IPS DF 6.9 (cell line): ENCODE results near the gene ACSS2.
"Not testable (repeated sequence)": the region's sequence is repeated elsewhere in the genome, so short reads cannot be mapped to it uniquely, and the experiment has no call there.

Experiments
- DNase-seq: peaks from one replicate; pipeline ENCODE4 v3.0.0-alpha.2; 2013; ENCODE audit warnings: low read depth, low spot score
- H3K27ac ChIP-seq: one replicate; pipeline ENCODE4 v1.5.1; 2013; ENCODE audit warnings: low read length, control low read depth
- H3K27me3 ChIP-seq: 2 replicates; pipeline ENCODE4 v1.6.1; 2013; ENCODE audit warnings: mild to moderate bottlenecking, low read length; ENCODE audit not compliant: control insufficient read depth, insufficient read depth
- H3K36me3 ChIP-seq: 2 replicates; pipeline ENCODE4 v1.6.1; 2013; ENCODE audit warnings: low read length; ENCODE audit not compliant: control insufficient read depth, insufficient read depth
- H3K4me1 ChIP-seq: 2 replicates; pipeline ENCODE4 v1.6.1; 2013; ENCODE audit warnings: low read length; ENCODE audit not compliant: control insufficient read depth, insufficient read depth
- H3K4me3 ChIP-seq: 2 replicates; pipeline ENCODE4 v1.5.1; 2013; ENCODE audit warnings: mild to moderate bottlenecking, low read length
- H3K9me3 ChIP-seq: 2 replicates; pipeline ENCODE4 v1.6.1; 2013; ENCODE audit warnings: low read length, inconsistent platforms; ENCODE audit not compliant: control insufficient read depth, insufficient read depth
- WGBS: extraction: QIAGEN DNeasy Blood & Tissue Kit; methylation state at CpG from one replicate; pipeline ENCODE4 v1.1.7; 2013; ENCODE audit warnings: mixed read lengths, missing lambda C conversion rate; ENCODE audit not compliant: insufficient read length, insufficient coverage; 5-methylcytosine and 5-hydroxymethylcytosine counted together

Gene ACSS2

DNA sequence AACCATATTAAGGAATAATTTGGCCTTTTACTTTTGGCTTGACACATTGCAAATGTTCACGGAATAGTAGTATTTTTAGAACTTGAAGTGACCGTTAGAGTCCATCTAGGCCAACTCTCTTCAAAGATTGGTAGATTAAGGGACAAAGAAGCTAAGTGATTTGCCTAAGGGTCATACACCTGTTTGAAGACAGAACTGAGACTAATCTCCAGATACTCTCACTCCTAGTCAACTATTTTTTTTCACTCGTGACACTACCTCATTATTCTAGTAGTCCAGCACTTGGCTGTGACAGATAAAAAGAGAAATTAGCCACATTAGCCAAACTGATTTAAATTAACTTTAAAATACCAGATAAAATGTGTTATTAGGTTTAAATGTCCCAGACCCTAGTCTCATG lies 10.6 kb downstream of the ACSS2 start:
- Histone ChIP-seq H3K4me1 (no peaks in the 10 kb centered on the region), H3K27ac (no peak overlapping the region), H3K9me3 (no peaks in the 10 kb centered on the region), H3K4me3 (no peak overlapping the region), H3K27me3 (no peaks in the 10 kb centered on the region), H3K36me3 (no peaks in the 10 kb centered on the region)
- no CpG with 5 or more reads among the region's 3 CpGs for WGBS
- no peak for DNase-seq

DNA sequence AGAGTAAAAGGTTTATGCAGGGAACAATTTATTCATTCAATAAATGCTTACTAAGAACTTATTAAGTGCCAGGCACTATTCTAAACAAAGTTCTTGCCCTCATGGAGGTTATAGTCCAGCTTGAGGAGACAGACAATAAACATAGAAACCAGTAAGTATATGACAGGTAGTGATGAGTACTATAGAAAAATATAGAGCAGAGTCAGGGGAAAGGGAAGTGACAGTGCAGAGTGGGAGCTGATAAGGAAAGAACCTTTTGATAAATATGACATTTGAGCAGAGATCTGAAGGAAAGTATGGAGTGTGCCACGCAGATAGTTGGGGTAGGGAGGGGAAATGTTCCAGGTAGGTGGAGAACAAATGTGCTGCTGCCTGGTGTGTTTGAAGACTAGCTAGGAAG lies 12.1 kb downstream of the ACSS2 start:
- Histone ChIP-seq H3K27me3 (no peaks in the 10 kb centered on the region), H3K4me3 (no peak overlapping the region), H3K27ac (no peak overlapping the region), H3K36me3 (no peaks in the 10 kb centered on the region), H3K9me3 (no peaks in the 10 kb centered on the region), H3K4me1 (no peaks in the 10 kb centered on the region)
- WGBS, result no CpG with 5 or more reads among the region's 1 CpG
- no peak for DNase-seq

DNA sequence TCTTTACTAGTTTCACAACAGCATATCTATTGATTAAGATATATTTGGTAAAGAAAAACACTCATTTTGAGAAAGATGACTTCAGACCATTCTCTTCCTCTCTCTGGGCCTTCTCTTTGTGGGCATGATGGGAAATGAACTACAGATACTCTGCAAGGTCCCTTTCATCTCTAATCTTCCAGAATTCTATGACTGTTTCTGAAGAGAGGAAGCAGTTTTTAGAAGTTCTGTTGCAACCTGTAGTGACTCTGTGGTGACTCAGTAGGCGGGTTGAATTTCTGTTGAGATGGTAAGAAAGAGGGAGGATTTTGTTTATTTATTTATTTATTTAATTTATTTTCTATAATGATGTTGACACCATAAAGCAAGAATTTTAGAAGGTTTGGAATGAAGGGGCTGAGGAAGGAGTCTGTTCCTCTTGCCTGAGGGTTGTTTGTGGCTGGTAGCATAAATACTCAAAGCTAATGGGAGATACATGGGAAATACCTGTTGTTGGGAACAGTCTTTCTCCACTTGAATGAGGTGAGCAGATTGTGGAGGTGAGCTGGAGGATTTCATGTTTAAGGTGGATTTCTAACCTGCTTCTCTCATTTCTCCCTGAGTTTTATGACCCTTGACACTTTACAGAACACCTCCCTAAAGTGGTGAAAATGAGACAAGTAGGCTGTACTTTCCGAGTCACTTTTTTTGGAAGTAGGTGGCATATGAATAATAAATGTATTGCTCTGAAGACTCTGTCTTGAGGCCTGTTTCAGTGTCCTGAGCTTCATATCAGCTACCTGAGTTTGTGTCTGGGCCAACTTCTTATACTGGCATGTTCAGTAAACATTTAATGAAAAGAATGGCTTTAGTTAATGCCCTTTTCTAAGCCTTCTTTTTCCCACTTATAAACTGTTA lies 15.0 kb downstream of the ACSS2 start:
- H3K27ac ChIP-seq, result no peak overlapping the region
- no peaks in the 10 kb centered on the region for H3K4me1 ChIP-seq
- no peak for DNase-seq
- H3K36me3 ChIP-seq, result no peaks in the 10 kb centered on the region
- H3K27me3 ChIP-seq, result no peaks in the 10 kb centered on the region
- WGBS, result no CpG with 5 or more reads among the region's 2 CpGs
- no peak overlapping the region for H3K4me3 ChIP-seq
- no peaks in the 10 kb centered on the region for H3K9me3 ChIP-seq

DNA sequence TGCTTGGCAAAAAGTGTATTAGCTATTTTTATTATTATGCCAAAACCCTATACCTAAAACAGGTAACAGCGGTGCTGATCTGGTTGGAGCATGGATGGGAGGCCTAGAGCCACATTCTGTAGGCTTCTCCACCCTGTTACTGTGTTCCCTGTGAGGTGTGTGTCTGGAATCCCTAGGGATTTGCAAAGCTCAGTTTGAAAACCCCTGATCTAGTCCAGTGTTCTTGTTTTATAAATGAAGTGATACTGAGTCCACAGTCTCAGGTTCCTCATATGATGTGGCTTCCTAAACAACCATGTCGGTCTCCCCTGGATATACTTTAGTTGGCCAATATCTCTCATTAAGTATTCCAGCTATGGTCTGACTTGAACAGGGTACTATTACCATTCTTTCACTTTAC lies 16.3 kb downstream of the ACSS2 start:
- WGBS, result no CpG with 5 or more reads among the region's 2 CpGs
- Histone ChIP-seq H3K27ac (no peak overlapping the region), H3K36me3 (no peaks in the 10 kb centered on the region), H3K4me1 (no peaks in the 10 kb centered on the region), H3K4me3 (no peak overlapping the region), H3K9me3 (no peaks in the 10 kb centered on the region), H3K27me3 (no peaks in the 10 kb centered on the region)
- no peak for DNase-seq

DNA sequence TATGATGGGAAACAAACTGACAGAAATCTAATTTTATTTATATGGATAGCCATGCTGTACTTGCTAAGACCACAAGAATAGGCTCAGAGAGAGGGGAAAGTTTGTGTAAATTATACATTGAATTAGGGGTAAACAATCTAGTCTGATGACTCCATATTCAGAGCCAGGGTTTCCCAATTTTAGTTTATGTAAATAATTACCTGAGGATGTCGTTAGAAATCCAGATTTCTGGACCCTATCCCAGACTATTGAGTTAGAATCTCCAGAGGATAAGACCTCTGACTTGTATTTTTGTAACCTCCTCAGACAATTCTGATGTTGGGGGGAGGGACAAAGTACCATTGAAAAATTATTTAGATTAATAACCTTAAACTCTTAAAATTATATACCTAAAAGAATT lies 18.3 kb downstream of the ACSS2 start:
- WGBS, result no CpG with 5 or more reads among the region's 1 CpG
- no peak overlapping the region for H3K27ac ChIP-seq
- no peaks in the 10 kb centered on the region for H3K36me3 ChIP-seq

DNA sequence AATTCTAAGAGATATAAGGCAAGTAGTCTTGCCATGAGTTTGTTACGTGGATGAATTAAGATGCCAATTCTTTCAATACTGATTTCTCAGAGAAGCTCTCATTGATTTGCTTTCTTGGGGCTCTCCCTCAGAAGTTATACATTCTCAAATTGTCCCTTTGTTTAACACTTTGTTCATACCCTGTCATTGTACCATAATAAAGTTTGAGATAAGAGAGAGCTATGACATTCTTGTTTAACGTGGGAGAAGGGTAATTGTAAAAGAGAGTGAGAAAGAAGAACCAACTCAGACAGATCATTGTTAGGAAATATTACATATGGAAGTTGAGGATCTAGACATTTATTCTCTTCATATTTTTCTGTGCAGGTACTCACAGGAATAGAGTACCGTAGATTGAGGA lies 19.1 kb downstream of the ACSS2 start:
- Histone ChIP-seq H3K9me3 (no peaks in the 10 kb centered on the region), H3K27me3 (no peaks in the 10 kb centered on the region), H3K36me3 (no peaks in the 10 kb centered on the region), H3K4me3 (no peak overlapping the region), H3K27ac (no peak overlapping the region), H3K4me1 (no peaks in the 10 kb centered on the region)
- DNase-seq, result no peak
- no CpG with 5 or more reads among the region's 3 CpGs for WGBS

More for the DNA sequence above, 18.3 kb downstream of the ACSS2 start:
- Histone ChIP-seq H3K9me3 (no peaks in the 10 kb centered on the region), H3K27me3 (no peaks in the 10 kb centered on the region), H3K4me1 (no peaks in the 10 kb centered on the region), H3K4me3 (no peak overlapping the region)
- no peak for DNase-seq

DNA sequence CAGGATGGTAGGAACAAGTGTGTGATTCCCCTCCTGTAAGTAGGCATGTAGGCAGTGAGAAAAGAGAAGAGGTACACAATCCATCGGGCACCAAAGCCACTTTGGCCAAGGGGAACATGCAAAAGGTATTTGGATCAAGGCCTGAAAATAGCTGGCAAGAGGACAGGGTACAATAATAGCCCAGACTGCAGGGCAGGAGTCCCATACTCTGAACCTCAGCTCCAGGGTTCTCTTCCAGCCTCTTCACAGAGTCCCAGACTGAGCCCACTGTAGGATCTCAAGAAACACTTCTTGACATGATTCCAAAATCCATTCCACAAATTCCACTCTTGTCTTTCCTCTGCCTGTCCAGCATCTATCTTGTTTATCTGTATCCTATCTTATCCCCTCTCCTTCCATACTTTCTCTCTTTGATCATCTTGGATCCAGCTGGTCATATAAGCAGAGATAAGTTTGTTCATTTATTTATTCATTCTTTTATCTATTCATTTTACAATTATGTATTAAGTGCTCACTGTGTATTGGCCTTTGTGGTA lies 19.7 kb downstream of the ACSS2 start:
- H3K27me3 ChIP-seq, result no peaks in the 10 kb centered on the region
- DNase-seq, result no peak
- H3K4me3 ChIP-seq, result no peak overlapping the region
- H3K27ac ChIP-seq, result no peak overlapping the region
- no peaks in the 10 kb centered on the region for H3K4me1 ChIP-seq
- no CpG with 5 or more reads among the region's 1 CpG for WGBS
- no peaks in the 10 kb centered on the region for H3K9me3 ChIP-seq
- no peaks in the 10 kb centered on the region for H3K36me3 ChIP-seq

DNA sequence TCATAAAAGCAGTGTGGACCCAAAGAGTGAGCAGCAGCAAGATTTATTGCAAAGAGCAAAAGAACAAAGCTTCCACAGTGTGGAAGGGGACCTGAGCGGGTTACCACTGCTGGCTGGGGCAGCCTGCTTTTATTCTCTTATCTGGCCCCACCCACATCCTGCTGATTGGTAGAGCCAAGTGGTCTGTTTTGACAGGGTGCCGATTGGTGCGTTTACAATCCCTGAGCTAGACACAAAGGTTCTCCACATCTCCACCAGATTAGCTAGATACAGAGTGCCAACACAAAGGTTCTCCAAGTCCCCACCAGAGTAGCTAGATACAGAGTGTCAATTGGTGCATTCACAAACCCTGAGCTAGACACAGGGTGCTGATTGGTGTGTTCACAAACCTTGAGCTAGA lies 21.7 kb downstream of the ACSS2 start:
- not testable (repeated sequence) for DNase-seq, H3K36me3 ChIP-seq, H3K27ac ChIP-seq, H3K4me1 ChIP-seq, H3K27me3 ChIP-seq, H3K9me3 ChIP-seq, H3K4me3 ChIP-seq
- WGBS, result no CpG with 5 or more reads among the region's 3 CpGs

DNA sequence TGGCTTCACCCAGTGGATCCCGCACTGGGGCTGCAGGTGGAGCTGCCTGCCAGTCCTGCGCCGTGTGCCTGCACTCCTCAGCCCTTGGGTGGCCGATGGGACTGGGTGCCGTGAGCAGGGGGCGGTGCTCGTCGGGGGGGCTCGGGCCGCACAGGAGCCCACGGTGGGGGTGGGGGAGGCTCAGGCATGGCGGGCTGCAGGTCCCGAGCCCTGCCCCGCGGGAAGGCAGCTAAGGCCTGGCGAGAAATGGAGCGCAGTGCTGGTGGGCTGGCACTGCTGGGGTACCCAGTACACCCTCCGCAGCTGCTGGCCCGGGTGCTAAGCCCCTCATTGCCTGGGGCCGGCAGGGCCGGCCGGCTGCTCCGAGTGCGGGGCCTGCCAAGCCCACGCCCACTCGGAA lies 22.3 kb downstream of the ACSS2 start:
- H3K27ac ChIP-seq, H3K4me3 ChIP-seq, H3K27me3 ChIP-seq, H3K9me3 ChIP-seq, H3K4me1 ChIP-seq, H3K36me3 ChIP-seq, DNase-seq: not testable (repeated sequence)
- no CpG with 5 or more reads among the region's 26 CpGs for WGBS

DNA sequence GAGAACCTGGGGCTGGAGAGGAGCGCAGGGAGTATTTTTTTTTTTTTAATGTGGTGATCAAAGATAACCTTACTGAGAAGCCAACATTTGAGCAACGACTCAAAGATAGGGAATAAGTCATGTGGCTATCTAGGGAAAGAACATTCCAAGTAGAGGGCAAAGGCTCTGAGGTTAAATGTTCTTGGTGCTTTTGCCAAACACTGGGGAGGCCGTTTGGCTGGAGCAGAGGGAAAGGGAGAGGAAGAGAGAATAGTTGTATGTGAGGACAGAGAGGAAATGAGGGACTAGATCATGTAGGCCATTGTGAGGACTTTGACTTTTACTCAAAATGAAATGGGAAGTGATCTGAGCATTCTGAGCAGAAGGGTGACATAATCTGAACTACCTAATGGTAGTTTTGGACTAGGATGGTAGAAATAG lies 27.8 kb downstream of the ACSS2 start:
- no peaks in the 10 kb centered on the region for H3K27me3 ChIP-seq
- H3K4me1 ChIP-seq, result no peaks in the 10 kb centered on the region
- no peak overlapping the region for H3K4me3 ChIP-seq
- no peaks in the 10 kb centered on the region for H3K36me3 ChIP-seq
- H3K9me3 ChIP-seq, result no peaks in the 10 kb centered on the region
- no CpG with 5 or more reads among the region's 3 CpGs for WGBS
- DNase-seq, result no peak
- no peak overlapping the region for H3K27ac ChIP-seq
